Neural cell (in vitro differentiated cells): Measurements from ENCODE around the gene CARS1.

ENCODE experiments used
- CTCF ChIP-seq: fragments of 450-650 bp; IDR thresholded peaks from 2 replicates; pipeline ENCODE4 v1.5.1; 2014; ENCODE audit warnings: antibody characterized with exemption, mild to moderate bottlenecking, moderate library complexity; ENCODE audit not compliant: poor library complexity, severe bottlenecking
- REST ChIP-seq: IDR thresholded peaks from 2 replicates; pipeline ENCODE4 v1.6.1; 2012; ENCODE audit warnings: borderline replicate concordance
- SMC3 ChIP-seq: fragments of 450-650 bp; conservative IDR thresholded peaks from 2 replicates; pipeline ENCODE4 v1.6.1; 2014; ENCODE audit warnings: antibody characterized with exemption, mild to moderate bottlenecking, moderate library complexity; ENCODE audit not compliant: poor library complexity

GRCh38 chr11:3073029-3073435, 15.8 kb upstream of the CARS1 start:
- no peak for TF ChIP-seq CTCF
- TF ChIP-seq SMC3 = no peak
- TF ChIP-seq REST = no peak
